ENCODE data around the gene PRSS8.

- TF ChIP-seq TAF1 (IDR thresholded peaks at IDR 0.05; ENCODE audit: borderline replicate concordance, insufficient read depth, low read length) = no peak
- no peak for TF ChIP-seq POLR2AphosphoS5 (IDR thresholded peaks at IDR 0.05; ENCODE audit: low read depth, low read length)
Observed at GRCh38 chr16:31094088-31094423, 41.5 kb downstream of the PRSS8 start.

Data from PFSK-1 (cell line).